ENCODE data around the gene SMAD2.

DNA sequence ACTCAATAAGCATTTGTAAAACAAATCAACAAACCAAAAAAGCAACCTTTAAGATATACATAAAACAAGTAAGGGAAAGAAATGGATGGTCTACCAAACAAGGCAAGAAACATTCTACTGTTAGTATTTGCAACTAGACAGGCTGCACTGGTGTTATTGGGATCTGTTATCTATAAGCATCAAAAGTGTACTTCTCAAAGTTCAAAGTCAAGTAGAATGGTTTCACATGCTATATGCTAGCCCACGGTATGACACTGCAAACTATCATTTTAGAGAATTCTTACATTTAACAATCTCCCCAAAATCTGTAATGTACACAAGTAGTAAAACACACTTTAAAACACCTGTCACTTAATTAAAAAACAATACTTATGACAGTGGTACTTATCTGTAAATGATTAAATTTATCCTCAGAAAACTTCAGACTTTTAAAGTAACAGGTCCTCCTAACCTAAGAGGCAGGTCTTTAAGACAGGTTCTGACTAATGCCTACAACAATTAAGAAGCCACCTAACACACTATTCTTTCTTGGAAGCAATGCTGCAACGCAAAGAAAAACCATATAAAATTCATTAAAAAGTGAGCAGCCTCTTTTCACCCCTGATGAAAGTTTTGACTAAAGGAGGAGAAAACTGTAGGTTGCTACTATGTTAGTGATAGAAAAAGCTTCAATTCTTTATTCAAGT, 34.8 kb downstream of the SMAD2 start:
- TF ChIP-seq, protein P1, sequence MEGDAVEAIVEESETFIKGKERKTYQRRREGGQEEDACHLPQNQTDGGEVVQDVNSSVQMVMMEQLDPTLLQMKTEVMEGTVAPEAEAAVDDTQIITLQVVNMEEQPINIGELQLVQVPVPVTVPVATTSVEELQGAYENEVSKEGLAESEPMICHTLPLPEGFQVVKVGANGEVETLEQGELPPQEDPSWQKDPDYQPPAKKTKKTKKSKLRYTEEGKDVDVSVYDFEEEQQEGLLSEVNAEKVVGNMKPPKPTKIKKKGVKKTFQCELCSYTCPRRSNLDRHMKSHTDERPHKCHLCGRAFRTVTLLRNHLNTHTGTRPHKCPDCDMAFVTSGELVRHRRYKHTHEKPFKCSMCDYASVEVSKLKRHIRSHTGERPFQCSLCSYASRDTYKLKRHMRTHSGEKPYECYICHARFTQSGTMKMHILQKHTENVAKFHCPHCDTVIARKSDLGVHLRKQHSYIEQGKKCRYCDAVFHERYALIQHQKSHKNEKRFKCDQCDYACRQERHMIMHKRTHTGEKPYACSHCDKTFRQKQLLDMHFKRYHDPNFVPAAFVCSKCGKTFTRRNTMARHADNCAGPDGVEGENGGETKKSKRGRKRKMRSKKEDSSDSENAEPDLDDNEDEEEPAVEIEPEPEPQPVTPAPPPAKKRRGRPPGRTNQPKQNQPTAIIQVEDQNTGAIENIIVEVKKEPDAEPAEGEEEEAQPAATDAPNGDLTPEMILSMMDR (conservative IDR thresholded peaks at IDR 0.05; ENCODE audit: low read length) = no peak
- TF ChIP-seq EZH2phosphoT487 (IDR thresholded peaks at IDR 0.05; ENCODE audit: borderline replicate concordance) = no peak

Data from Loucy (cell line).